H1 (cell line): ENCODE measurements around the gene RAB11A. TPM values are rescaled to one million over a fixed set of nuclear protein-coding genes. Genes with fewer than 3 reads are reported as not detected.

Source experiments
- CTCF ChIA-PET: fragments of 300-600 bp; sonication (Branson Sonifier 250); formaldehyde crosslinking; loops from one replicate; lab custom pipeline; 2021; ENCODE audit not compliant: partially characterized antibody; lab: Charles Lee
- POLR2A ChIA-PET: fragments of 300-600 bp; sonication (Branson Sonifier 250); formaldehyde crosslinking; loops from one replicate; lab custom pipeline; 2021; ENCODE audit warnings: inconsistent platforms; ENCODE audit not compliant: partially characterized antibody; lab: Charles Lee
- DNase-seq, 2 experiments: peaks; one replicate each; pipeline versions ENCODE4 v3.0.0 to v3.0.0-alpha.2; 2010 to 2022; ENCODE audit warnings: low spot score in 2 of 2, low read depth in 1 of 2, mixed read lengths in 1 of 2
- FAIRE-seq: peaks from 2 replicates; lab custom pipeline; 2011; peaks lifted over from hg19 to GRCh38; lab: Jason Lieb, UNC
- H2AFZ ChIP-seq: 2 replicates; pipeline ENCODE4 v1.8.1; 2012; ENCODE audit warnings: low read length, inconsistent platforms
- H2AK5ac ChIP-seq: 2 replicates; pipeline ENCODE4 v1.6.1; 2013; ENCODE audit warnings: low read depth, low read length
- H2BK120ac ChIP-seq: replicated peaks from 2 replicates; pipeline ENCODE3; 2013; ENCODE audit warnings: low read depth, low read length, inconsistent platforms
- H2BK12ac ChIP-seq: 2 replicates; pipeline ENCODE4 v1.6.1; 2013; ENCODE audit warnings: low read depth, low read length
- H2BK15ac ChIP-seq: 2 replicates; pipeline ENCODE4 v1.6.1; 2013; ENCODE audit warnings: low read length
- H2BK20ac ChIP-seq: 2 replicates; pipeline ENCODE4 v1.6.1; 2013; ENCODE audit warnings: low read length
- H2BK5ac ChIP-seq: 2 replicates; pipeline ENCODE4 v1.6.1; 2013; ENCODE audit warnings: low read depth, low read length
- H3K14ac ChIP-seq: 2 replicates; pipeline ENCODE4 v1.6.1; 2013; ENCODE audit warnings: inconsistent platforms; ENCODE audit not compliant: insufficient read length
- H3K18ac ChIP-seq: 2 replicates; pipeline ENCODE4 v1.6.1; 2013; ENCODE audit warnings: low read length; ENCODE audit errors: extremely low read depth
- H3K23ac ChIP-seq: 2 replicates; pipeline ENCODE4 v1.6.1; 2013; ENCODE audit warnings: inconsistent platforms; ENCODE audit not compliant: insufficient read length
- H3K23me2 ChIP-seq: 2 replicates; pipeline ENCODE4 v1.6.1; 2013; ENCODE audit warnings: low read depth, low read length
- H3K27ac ChIP-seq: 2 replicates; pipeline ENCODE4 v1.6.1; 2011; ENCODE audit warnings: low read depth, low read length, inconsistent platforms
- H3K27me3 ChIP-seq, 4 experiments: replicated peaks in 1 of 4; 1 replicate in 1 of 4; 2 replicates in 3 of 4; pipeline versions ENCODE4 v1.6.1 to v1.8.1; 2011 to 2013; ENCODE audit warnings: low read length in 3 of 4, mild to moderate bottlenecking in 3 of 4, inconsistent platforms in 2 of 4, mixed read lengths in 2 of 4, moderate library complexity in 1 of 4; ENCODE audit not compliant: control insufficient read depth in 3 of 4, insufficient read depth in 3 of 4; ENCODE audit errors: extremely low read depth in 1 of 4
- H3K36me3 ChIP-seq, 4 experiments: 2 replicates each; pipeline versions ENCODE4 v1.6.1 to v1.8.1; 2011 to 2013; ENCODE audit warnings: mild to moderate bottlenecking in 4 of 4, low read length in 3 of 4, moderate library complexity in 2 of 4, control low read depth in 1 of 4, inconsistent platforms in 1 of 4; ENCODE audit not compliant: insufficient read depth in 4 of 4, control insufficient read depth in 2 of 4
- H3K4ac ChIP-seq: replicated peaks from 2 replicates; pipeline ENCODE3; 2013; ENCODE audit warnings: low read length, low read depth, mixed read lengths, inconsistent platforms; ENCODE audit not compliant: insufficient read length
- H3K4me1 ChIP-seq, 4 experiments: replicated peaks in 1 of 4; 1 replicate in 1 of 4; 2 replicates in 3 of 4; pipeline versions ENCODE4 v1.6.1 to v1.8.1; 2011 to 2013; ENCODE audit warnings: low read length in 3 of 4, inconsistent platforms in 2 of 4, mixed read lengths in 1 of 4; ENCODE audit not compliant: insufficient read depth in 4 of 4, control insufficient read depth in 3 of 4
- H3K4me2 ChIP-seq, 2 experiments: 2 replicates each; pipeline versions ENCODE4 v1.6.1 to v1.8.1; 2011 to 2013; ENCODE audit warnings: low read depth in 2 of 2, low read length in 2 of 2, control low read depth in 1 of 2, inconsistent platforms in 1 of 2, mild to moderate bottlenecking in 1 of 2; ENCODE audit not compliant: insufficient read depth in 1 of 2
- H3K4me3 ChIP-seq, 4 experiments: fragments of 200-600, 300-600 bp in 1 of 4; sonication (generic), shearing (Covaris generic), sonication (Bioruptor Twin) in 1 of 4; 2 replicates each; pipeline versions ENCODE4 v1.5.1 to v1.8.1; 2011 to 2016; ENCODE audit warnings: low read length in 4 of 4, low read depth in 3 of 4, control low read depth in 2 of 4, inconsistent platforms in 2 of 4, mild to moderate bottlenecking in 2 of 4, mixed read lengths in 1 of 4, moderate library complexity in 1 of 4; ENCODE audit not compliant: insufficient read depth in 2 of 4; ENCODE audit errors: extremely low read depth in 1 of 4
- H3K56ac ChIP-seq: replicated peaks from 2 replicates; pipeline ENCODE3; 2013; ENCODE audit warnings: low read depth, mild to moderate bottlenecking, mixed read lengths, low read length, inconsistent platforms; ENCODE audit not compliant: insufficient read length
- H3K79me1 ChIP-seq: 2 replicates; pipeline ENCODE4 v1.6.1; 2013; ENCODE audit warnings: low read depth, low read length, control low read depth
- H3K79me2 ChIP-seq, 2 experiments: 2 replicates each; pipeline versions ENCODE4 v1.6.1 to v1.8.1; 2012 to 2013; ENCODE audit warnings: low read length in 2 of 2, mild to moderate bottlenecking in 2 of 2, inconsistent platforms in 1 of 2; ENCODE audit not compliant: insufficient read depth in 2 of 2, control insufficient read depth in 1 of 2
- H3K9ac ChIP-seq, 4 experiments: replicated peaks in 1 of 4; 1 replicate in 1 of 4; 2 replicates in 3 of 4; pipeline versions ENCODE4 v1.6.1 to v1.8.1; 2011 to 2013; ENCODE audit warnings: low read depth in 3 of 4, low read length in 3 of 4, control low read depth in 2 of 4, mild to moderate bottlenecking in 2 of 4, moderate library complexity in 2 of 4, inconsistent platforms in 1 of 4; ENCODE audit errors: extremely low read depth in 1 of 4
- H3K9me3 ChIP-seq, 2 experiments: 2 replicates each; pipeline versions ENCODE4 v1.6.1 to v1.8.1; 2012 to 2013; ENCODE audit warnings: mild to moderate bottlenecking in 2 of 2, moderate library complexity in 2 of 2, control low read depth in 1 of 2, inconsistent platforms in 1 of 2, low read depth in 1 of 2, low read length in 1 of 2, mixed read lengths in 1 of 2; ENCODE audit not compliant: insufficient read depth in 2 of 2
- H4K20me1 ChIP-seq, 2 experiments: replicated peaks in 1 of 2; 2 replicates each; pipeline versions ENCODE3 to v1.8.1; 2011 to 2013; ENCODE audit warnings: inconsistent platforms in 2 of 2, low read length in 2 of 2, mild to moderate bottlenecking in 1 of 2; ENCODE audit not compliant: insufficient read depth in 2 of 2, control insufficient read depth in 1 of 2
- H4K5ac ChIP-seq: 2 replicates; pipeline ENCODE4 v1.6.1; 2013; ENCODE audit warnings: low read length, low read depth, mixed read lengths, inconsistent platforms; ENCODE audit not compliant: insufficient read length
- H4K8ac ChIP-seq: 2 replicates; pipeline ENCODE4 v1.8.0; 2013; ENCODE audit warnings: mild to moderate bottlenecking, moderate library complexity, low read length, inconsistent platforms; ENCODE audit not compliant: insufficient read depth; ENCODE audit errors: extremely low read depth
- H4K91ac ChIP-seq: replicated peaks from 2 replicates; pipeline ENCODE3; 2013; ENCODE audit warnings: low read length, mixed read lengths, inconsistent platforms; ENCODE audit not compliant: insufficient read length
- CBX5 ChIP-seq: fragments of 300-800, 300-1000 bp; sonication (generic); IDR thresholded peaks from 2 replicates; pipeline ENCODE4 v1.7.1; 2016; ENCODE audit warnings: antibody characterized with exemption, low read length, low read depth
- CHD1 ChIP-seq: IDR thresholded peaks from 2 replicates; pipeline ENCODE4 v1.6.1; 2012; ENCODE audit warnings: low read depth, low read length, improper control_type of control experiment
- CREB1 ChIP-seq: IDR thresholded peaks from 2 replicates; pipeline ENCODE4 v1.6.1; 2012; ENCODE audit warnings: inconsistent platforms
- KDM4A ChIP-seq: IDR thresholded peaks from one replicate; pipeline ENCODE4 v1.7.1; 2012; ENCODE audit warnings: low read depth, mild to moderate bottlenecking, moderate library complexity, low read length, inconsistent platforms; ENCODE audit not compliant: severe bottlenecking
- KDM5A ChIP-seq: fragments of 200-600 bp; IDR thresholded peaks from 2 replicates; pipeline ENCODE4 v1.7.1; 2012; ENCODE audit warnings: mild to moderate bottlenecking, low read length, inconsistent platforms, mixed read lengths
- NANOG ChIP-seq: IDR thresholded peaks from 2 replicates; pipeline ENCODE4 v1.6.1; 2011; ENCODE audit warnings: low read length, low read depth, mild to moderate bottlenecking, inconsistent platforms; ENCODE audit not compliant: insufficient read depth, poor library complexity, severe bottlenecking
- PHF8 ChIP-seq: fragments of 200-600 bp; sonication (generic); conservative IDR thresholded peaks from 2 replicates; pipeline ENCODE4 v1.7.1; 2012; ENCODE audit warnings: low read depth, mild to moderate bottlenecking, inconsistent platforms, low read length, moderate library complexity
- POU5F1 ChIP-seq: IDR thresholded peaks from 2 replicates; pipeline ENCODE4 v1.6.1; 2011; ENCODE audit warnings: low read depth, mild to moderate bottlenecking, low read length, moderate library complexity
- RXRA ChIP-seq: IDR thresholded peaks from 2 replicates; pipeline ENCODE4 v1.6.1; 2011; ENCODE audit warnings: low read depth, mild to moderate bottlenecking, low read length, moderate library complexity; ENCODE audit not compliant: insufficient read depth
- SP1 ChIP-seq: IDR thresholded peaks from 2 replicates; pipeline ENCODE4 v1.6.1; 2011; ENCODE audit warnings: low read depth, low read length
- SRF ChIP-seq: IDR thresholded peaks from 2 replicates; pipeline ENCODE4 v1.6.1; 2011; ENCODE audit warnings: mild to moderate bottlenecking, low read depth, low read length, moderate library complexity
- SUZ12 ChIP-seq: fragments of 200-600 bp; sonication (generic); IDR thresholded peaks from 2 replicates; pipeline ENCODE4 v1.6.1; 2012; ENCODE audit warnings: mild to moderate bottlenecking, inconsistent platforms, low read length, moderate library complexity, mixed read lengths
- WGBS, 2 experiments: shearing (Covaris generic) in 1 of 2; methylation state at CpG; one replicate each; pipeline versions ENCODE4 v1.1.6 to v1.1.7; 2013 to 2015; ENCODE audit warnings: low lambda C conversion rate in 2 of 2, mixed read lengths in 2 of 2, inconsistent platforms in 1 of 2, low coverage in 1 of 2, missing lambda C conversion rate in 1 of 2; ENCODE audit not compliant: insufficient replicate concordance in 2 of 2, insufficient coverage in 1 of 2, insufficient read length in 1 of 2; ENCODE audit errors: extremely low coverage in 1 of 2, missing lambda C conversion rate in 1 of 2; 5-methylcytosine and 5-hydroxymethylcytosine counted together
- polyA plus RNA-seq, 7 experiments: library from polyadenylated mRNA; depleted of rRNA in 3 of 7; stranded (reverse) in 5 of 7; unstranded in 2 of 7; fragments of >200 nt in 5 of 7; fragments of 200-250 nt in 2 of 7; gene quantifications; 1 replicate in 5 of 7; 2 replicates in 1 of 7; 4 replicates in 1 of 7; pipeline versions ENCODE4 v1.2.1 to v1.2.3, GENCODE V29; 2011 to 2013; ENCODE audit warnings: missing spikeins in 2 of 7, mixed read lengths in 2 of 7
- total RNA-seq: library from RNA; stranded (reverse); fragmentation: NEBNext Ultra II Directional; extraction: Animal tissue kit (Norgen Biotek cat#: 25700); gene quantifications from 2 replicates; pipeline ENCODE4 v1.2.1, GENCODE V29; 2021
- TF ChIP-seq, protein P1 (sequence below): IDR thresholded peaks from 2 replicates; pipeline ENCODE4 v1.6.1; 2012; ENCODE audit warnings: inconsistent platforms

The RAB11A gene
- total and polyA plus RNA-seq, 2 of the 8 experiments (the other 6 are each of a cell fraction or from before 2014, with no cell fraction given) = 211 to 254 TPM

DNA sequence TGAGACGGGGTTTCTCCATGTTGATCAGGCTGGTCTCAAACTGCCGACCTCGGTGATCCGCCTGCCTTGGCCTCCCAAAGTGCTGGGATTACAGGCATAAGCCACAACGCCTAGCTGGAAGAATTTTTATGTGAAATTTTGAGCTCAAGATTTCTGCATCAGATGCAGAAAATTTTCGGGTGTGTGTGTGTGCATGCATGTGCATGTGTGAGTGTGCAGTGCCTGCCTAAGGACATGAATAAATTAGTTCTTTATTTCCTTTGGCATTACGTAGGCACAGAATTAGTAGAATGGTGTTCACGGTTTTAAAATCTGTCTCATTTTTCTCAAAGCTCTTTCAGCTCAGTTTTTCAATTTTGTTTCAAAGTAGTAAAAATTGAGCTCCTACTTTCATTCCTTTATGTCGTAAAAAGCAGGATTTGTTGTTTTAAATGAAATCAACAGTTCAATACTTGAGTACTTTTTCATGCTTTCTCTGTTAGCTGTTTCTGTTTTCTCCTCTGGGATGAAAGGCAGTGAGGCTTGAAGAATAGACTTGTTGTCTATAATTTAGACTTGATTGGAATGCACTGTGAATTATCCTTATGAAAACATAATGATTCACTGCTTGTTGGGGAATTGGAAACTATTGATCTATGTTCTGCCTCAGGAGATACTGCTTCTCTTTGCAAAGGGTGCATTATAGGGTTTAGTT, 23.3 kb upstream of the RAB11A start:
- H3K4me3 ChIP-seq = no peak overlapping the region
- H3K4me1 ChIP-seq = no peaks in the 10 kb centered on the region
- H2BK5ac ChIP-seq = no peak overlapping the region
- FAIRE-seq (no peak), DNase-seq (no peak)
- no peak overlapping the region for H2AK5ac ChIP-seq
- no peaks in the 10 kb centered on the region for H3K23me2 ChIP-seq
- H2BK20ac ChIP-seq = no peak overlapping the region; the same call in 1 of the 2 replicates
- no peaks in the 10 kb centered on the region for H3K9me3 ChIP-seq
- H2BK120ac ChIP-seq = no peak overlapping the region
- H4K5ac ChIP-seq = no peak overlapping the region
- no peak overlapping the region for H3K56ac ChIP-seq
- no peak overlapping the region for H3K9ac ChIP-seq
- no peak overlapping the region for H4K8ac ChIP-seq
- H3K4ac ChIP-seq = no peak overlapping the region
- H2AFZ ChIP-seq = no peak overlapping the region
- no peaks in the 10 kb centered on the region for H4K20me1 ChIP-seq
- H3K36me3 ChIP-seq = no peaks in the 10 kb centered on the region
- no peak overlapping the region for H3K14ac ChIP-seq
- H3K79me2 ChIP-seq = no peaks in the 10 kb centered on the region
- no peak overlapping the region for H3K23ac ChIP-seq
- no peak overlapping the region; the same call in 1 of the 2 replicates for H2BK15ac ChIP-seq
- no peak overlapping the region for H3K4me2 ChIP-seq
- H3K79me1 ChIP-seq = no peaks in the 10 kb centered on the region
- WGBS, 2 experiments = 91% methylated on average over 9 of the region's 9 CpGs; no CpG with 5 or more reads in 1 of the 2 experiments
- H2BK12ac ChIP-seq = no peak overlapping the region
- no peak overlapping the region for H4K91ac ChIP-seq
- POLR2A ChIA-PET = no interaction called here
- no peak overlapping the region for H3K18ac ChIP-seq
- CTCF ChIA-PET = interaction anchor here (1.0 to 3.0 kb wide), 6 partner anchors 9 to 93 kb away, joined by 3 to 20 read pairs (median 4); partner anchors contain the start of gene RAB11A
- no peak overlapping the region for H3K27ac ChIP-seq
- no peaks in the 10 kb centered on the region for H3K27me3 ChIP-seq
- TF ChIP-seq CREB1 (no peak), SP1 (no peak), PHF8 (no peak), SRF (no peak), CHD1 (no peak), POU5F1 (no peak), NANOG (no peak), RXRA (no peak), KDM5A (no peak), KDM4A (no peak), CBX5 (no peak), SUZ12 (no peak)
- TF ChIP-seq, protein P1, sequence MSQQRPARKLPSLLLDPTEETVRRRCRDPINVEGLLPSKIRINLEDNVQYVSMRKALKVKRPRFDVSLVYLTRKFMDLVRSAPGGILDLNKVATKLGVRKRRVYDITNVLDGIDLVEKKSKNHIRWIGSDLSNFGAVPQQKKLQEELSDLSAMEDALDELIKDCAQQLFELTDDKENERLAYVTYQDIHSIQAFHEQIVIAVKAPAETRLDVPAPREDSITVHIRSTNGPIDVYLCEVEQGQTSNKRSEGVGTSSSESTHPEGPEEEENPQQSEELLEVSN = no peak
